DMS79 treated with DMSO at 0.1 percent for 48 hours (cell line): ENCODE data around the gene FGD4.

ENCODE experiments used
- DNase-seq: peaks from one replicate; lab custom pipeline; 2025; lab: John Stamatoyannopoulos, UW

Gene FGD4

GRCh38 chr12:32679920-32680237 lies 280.5 kb downstream of the FGD4 start:
- DNase-seq = peak; percentile 49

GRCh38 chr12:32680787-32681186 lies 281.4 kb downstream of the FGD4 start:
- no peak for DNase-seq

- DNase-seq = no peak
Measured at GRCh38 chr12:32681272-32681671, 281.9 kb downstream of the FGD4 start.

- no peak for DNase-seq
Measured at GRCh38 chr12:32686340-32686739, 287.0 kb downstream of the FGD4 start.

GRCh38 chr12:32688786-32689185 lies 289.4 kb downstream of the FGD4 start:
- DNase-seq = no peak

- DNase-seq = no peak
Measured at GRCh38 chr12:32690927-32691326, 291.6 kb downstream of the FGD4 start.

GRCh38 chr12:32692358-32692757 lies 293.0 kb downstream of the FGD4 start:
- no peak for DNase-seq

- no peak for DNase-seq
Measured at GRCh38 chr12:32693036-32693435, 293.7 kb downstream of the FGD4 start.
